ENCODE data around the gene NFAT5. TPM values are rescaled to one million over a fixed set of nuclear protein-coding genes. Genes with fewer than 3 reads are reported as not detected.

NFAT5 gene
- total and polyA plus RNA-seq, 12 donors, result 1.9 to 79.4 (median 50.7) TPM

- DNase-seq, result no peak
- no peak overlapping the region for H3K4me3 ChIP-seq
- H3K36me3 ChIP-seq (replicated peaks in 1 of 2), result no peaks in the 10 kb centered on the region
- no peaks in the 10 kb centered on the region for H3K27me3 ChIP-seq
- H3K27ac ChIP-seq, result no peak overlapping the region
- TF ChIP-seq CTCF (IDR thresholded peaks at IDR 0.05) (no peak), POLR2A (IDR thresholded peaks at IDR 0.05) (no peak)
- peaks cover 0 to 4% of the 10 kb centered on the region in 2 donors for H3K4me1 ChIP-seq (replicated peaks in 1 of 2)
- H3K9me3 ChIP-seq (replicated peaks in 1 of 3), result no peaks in the 10 kb centered on the region
- 85 to 94% (median 87%) methylated on average over 1 of the region's 1 CpG for WGBS, 4 donors
- intact Hi-C loops (cut with DNase I), result no loop called here
These were observed 33.8 kb upstream of the NFAT5 start for GRCh38 chr16:69531988-69532387.

- no peak for TF ChIP-seq POLR2A (IDR thresholded peaks at IDR 0.05)
- no peak for TF ChIP-seq CTCF (IDR thresholded peaks at IDR 0.05)
- no peaks in the 10 kb centered on the region for H3K9me3 ChIP-seq (replicated peaks in 1 of 3)
- intact Hi-C loops (cut with DNase I), result no loop called here
- H3K4me1 ChIP-seq (replicated peaks in 1 of 2), result peaks cover 0 to 4% of the 10 kb centered on the region in 2 donors
- no peak for DNase-seq
- WGBS, 4 donors, result 68 to 75% (median 70%) methylated on average over 9 of the region's 9 CpGs
- H3K36me3 ChIP-seq (replicated peaks in 1 of 2), result no peaks in the 10 kb centered on the region
- no peaks in the 10 kb centered on the region for H3K27me3 ChIP-seq
- no peak overlapping the region for H3K4me3 ChIP-seq
- H3K27ac ChIP-seq, result no peak overlapping the region
These were observed 32.9 kb upstream of the NFAT5 start for GRCh38 chr16:69532641-69533455.

GRCh38 chr16:69534720-69535119 is 31.0 kb upstream of the NFAT5 start:
- intact Hi-C loops (cut with DNase I), result no loop called here
- TF ChIP-seq CTCF (IDR thresholded peaks at IDR 0.05) (no peak), POLR2A (IDR thresholded peaks at IDR 0.05) (no peak)
- no peak overlapping the region for H3K4me3 ChIP-seq
- no peak overlapping the region for H3K27ac ChIP-seq
- DNase-seq, result no peak
- H3K4me1 ChIP-seq (replicated peaks in 1 of 2), result peaks cover 0 to 4% of the 10 kb centered on the region in 2 donors
- no peaks in the 10 kb centered on the region for H3K9me3 ChIP-seq (replicated peaks in 1 of 3)
- no peaks in the 10 kb centered on the region for H3K27me3 ChIP-seq
- no peaks in the 10 kb centered on the region for H3K36me3 ChIP-seq (replicated peaks in 1 of 2)
- 93 to 100% (median 96%) methylated on average over 3 of the region's 3 CpGs for WGBS, 4 donors

- H3K36me3 ChIP-seq (replicated peaks in 1 of 2), result no peaks in the 10 kb centered on the region
- TF ChIP-seq POLR2A (IDR thresholded peaks at IDR 0.05), result no peak
- TF ChIP-seq CTCF (IDR thresholded peaks at IDR 0.05), result no peak
- H3K27me3 ChIP-seq, result no peaks in the 10 kb centered on the region
- no peak for DNase-seq
- peaks cover 0 to 4% of the 10 kb centered on the region in 2 donors for H3K4me1 ChIP-seq (replicated peaks in 1 of 2)
- H3K27ac ChIP-seq, result no peak overlapping the region
- 83 to 90% (median 86%) methylated on average over 8 of the region's 8 CpGs for WGBS, 4 donors
- H3K4me3 ChIP-seq, result no peak overlapping the region
- intact Hi-C loops (cut with DNase I), result no loop called here
- H3K9me3 ChIP-seq (replicated peaks in 1 of 3), result no peaks in the 10 kb centered on the region
These were observed 30.4 kb upstream of the NFAT5 start for GRCh38 chr16:69535123-69536050.
